HCT116 (cell line): ENCODE measurements around the gene ADAD2. TPM values are rescaled to one million over a fixed set of nuclear protein-coding genes. Genes with fewer than 3 reads are reported as not detected.

Experiments
- ATAC-seq: fragments of 200-7000 bp; cut with Tn5 transposase; 2 replicates; pipeline ENCODE4 v1.9.1; 2020; ENCODE audit warnings: mild to moderate bottlenecking, moderate library complexity
- BruUV-seq: library from RNA; stranded (reverse); fragments of 400-500 nt; replicated peaks from 2 replicates; lab custom pipeline; 2021; lab: Mats Ljungman, UMichigan
- CTCF ChIA-PET: fragments of 300-600 bp; sonication (Branson Sonifier 250); formaldehyde crosslinking; loops from one replicate; lab custom pipeline; 2021; ENCODE audit warnings: antibody characterized with exemption; lab: Charles Lee
- POLR2A ChIA-PET: fragments of 300-600, 350-600 bp; sonication (Branson Sonifier 250); formaldehyde crosslinking; loops from one replicate; lab custom pipeline; 2021; ENCODE audit warnings: antibody characterized with exemption; lab: Charles Lee
- RAD21 ChIA-PET, 2 experiments: fragments of 300-600 bp; sonication (Branson Sonifier 250); formaldehyde crosslinking; loops; one replicate each; lab custom pipeline; 2023; ENCODE audit warnings: low total read pairs in 2 of 2; ENCODE audit not compliant: uncharacterized antibody in 2 of 2, unreplicated experiment in 2 of 2, low non-redundant PET in 1 of 2; lab: Charles Lee
- DNase-seq: peaks from one replicate; pipeline ENCODE4 v3.0.0-alpha.2; 2010; ENCODE audit warnings: low read depth, low spot score
- H2AFZ ChIP-seq: fragments of 200-600 bp; shearing (Covaris generic), sonication (generic); 2 replicates; pipeline ENCODE4 v1.6.1; 2017; ENCODE audit warnings: low read depth, mixed run types, mixed read lengths, antibody characterized with exemption, low read length; ENCODE audit not compliant: poor library complexity, severe bottlenecking
- H3K27ac ChIP-seq: 2 replicates; pipeline ENCODE4 v1.5.1; 2012; ENCODE audit warnings: low read depth, low read length
- H3K27me3 ChIP-seq: fragments of 200-600 bp; sonication (generic); 2 replicates; pipeline ENCODE4 v1.6.1; 2016; ENCODE audit warnings: mixed run types, low read length, mixed read lengths; ENCODE audit not compliant: insufficient read depth
- H3K36me3 ChIP-seq, 2 experiments: fragments of 200-500 bp in 1 of 2; fragments of 200-600 bp in 1 of 2; sonication (Bioruptor generic) in 1 of 2; sonication (generic) in 1 of 2; 2 replicates each; pipeline versions ENCODE4 v1.5.1 to v1.6.1; 2014 to 2016; ENCODE audit warnings: low read length in 2 of 2, inconsistent platforms in 1 of 2, mixed read lengths in 1 of 2, mixed run types in 1 of 2; ENCODE audit not compliant: insufficient read depth in 2 of 2, control insufficient read depth in 1 of 2
- H3K4me1 ChIP-seq, 2 experiments: fragments of 200-600 bp in 1 of 2; sonication (generic) in 1 of 2; 2 replicates each; pipeline versions ENCODE4 v1.5.1 to v1.6.1; 2012 to 2017; ENCODE audit warnings: low read length in 2 of 2, inconsistent platforms in 1 of 2, mild to moderate bottlenecking in 1 of 2, mixed read lengths in 1 of 2, mixed run types in 1 of 2, moderate library complexity in 1 of 2; ENCODE audit not compliant: insufficient read depth in 2 of 2, control insufficient read depth in 1 of 2
- H3K4me2 ChIP-seq: fragments of 200-600 bp; sonication (generic); 2 replicates; pipeline ENCODE4 v1.6.1; 2017; ENCODE audit warnings: mixed run types, low read length, mixed read lengths
- H3K4me3 ChIP-seq, 2 experiments: fragments of 200-600 bp in 1 of 2; sonication (generic) in 1 of 2; replicated peaks in 1 of 2; 2 replicates each; pipeline ENCODE4 v1.5.1; 2011 to 2016; ENCODE audit warnings: low read length in 2 of 2, control low read depth in 1 of 2, low read depth in 1 of 2, mild to moderate bottlenecking in 1 of 2, mixed read lengths in 1 of 2, mixed run types in 1 of 2
- H3K79me2 ChIP-seq: fragments of 200-600 bp; sonication (generic); 2 replicates; pipeline ENCODE4 v1.6.1; 2017; ENCODE audit warnings: mild to moderate bottlenecking, mixed run types, low read length, moderate library complexity, mixed read lengths; ENCODE audit not compliant: insufficient read depth
- H3K9ac ChIP-seq: fragments of 200-600 bp; sonication (generic); 2 replicates; pipeline ENCODE4 v1.6.1; 2016; ENCODE audit warnings: low read length, mixed read lengths
- H3K9me2 ChIP-seq: fragments of 200-600 bp; sonication (generic), shearing (Covaris generic); 2 replicates; pipeline ENCODE4 v1.6.1; 2017; ENCODE audit warnings: mixed run types, mild to moderate bottlenecking, moderate library complexity; ENCODE audit not compliant: insufficient read depth
- H3K9me3 ChIP-seq, 2 experiments: fragments of 200-500 bp in 1 of 2; fragments of 200-600 bp in 1 of 2; sonication (Bioruptor generic) in 1 of 2; sonication (generic) in 1 of 2; 2 replicates each; pipeline ENCODE4 v1.6.1; 2014 to 2017; ENCODE audit warnings: low read length in 2 of 2, mixed read lengths in 2 of 2, inconsistent platforms in 1 of 2, low read depth in 1 of 2, mild to moderate bottlenecking in 1 of 2, mixed run types in 1 of 2, moderate library complexity in 1 of 2; ENCODE audit not compliant: control insufficient read depth in 1 of 2, insufficient read depth in 1 of 2
- H4K20me1 ChIP-seq: fragments of 200-600 bp; sonication (generic), shearing (Covaris generic); 2 replicates; pipeline ENCODE4 v1.6.1; 2017; ENCODE audit warnings: mixed run types, mild to moderate bottlenecking, moderate library complexity; ENCODE audit not compliant: insufficient read depth
- CBX3 ChIP-seq: IDR thresholded peaks from 2 replicates; pipeline ENCODE4 v1.6.1; 2012; ENCODE audit warnings: low read depth
- CEBPB ChIP-seq: IDR thresholded peaks from 2 replicates; pipeline ENCODE4 v1.6.1; 2012; ENCODE audit warnings: low read depth
- EZH2 ChIP-seq: fragments of 200-600 bp; sonication (generic); IDR thresholded peaks from 2 replicates; pipeline ENCODE4 v1.6.1; 2017; ENCODE audit warnings: antibody characterized with exemption, mixed run types
- EZH2phosphoT487 ChIP-seq: fragments of 200-600 bp; IDR thresholded peaks from 2 replicates; pipeline ENCODE4 v1.6.1; 2018; ENCODE audit warnings: antibody characterized with exemption, borderline replicate concordance
- SIN3A ChIP-seq: IDR thresholded peaks from 2 replicates; pipeline ENCODE4 v1.6.1; 2012; ENCODE audit warnings: low read depth
- SRF ChIP-seq: IDR thresholded peaks from 2 replicates; pipeline ENCODE4 v1.6.1; 2012; ENCODE audit warnings: low read depth
- YY1 ChIP-seq: IDR thresholded peaks from 2 replicates; pipeline ENCODE4 v1.6.1; 2011; ENCODE audit warnings: low read length, low read depth, moderate library complexity, mild to moderate bottlenecking; ENCODE audit not compliant: insufficient replicate concordance; ENCODE audit errors: extremely low read depth
- ZNF274 ChIP-seq: fragments of 200-500 bp; sonication (Bioruptor generic); IDR thresholded peaks from 2 replicates; pipeline ENCODE4 v1.6.1; 2014; ENCODE audit warnings: mild to moderate bottlenecking, low read depth, low read length, inconsistent platforms
- intact Hi-C: fragments of 100-400 bp; cut with micrococcal nuclease; formaldehyde crosslinking; loops from 2 replicates; pipeline ENCODE4 v1.10.0; 2022
- total RNA-seq: library from RNA; stranded (reverse); gene quantifications from one replicate; pipeline ENCODE4 v1.2.1, GENCODE V29; 2021; ENCODE audit not compliant: unreplicated experiment
- TF ChIP-seq, protein P1 (sequence below): IDR thresholded peaks from 2 replicates; pipeline ENCODE4 v1.6.1; 2012; ENCODE audit warnings: low read depth
- TF ChIP-seq, protein P2 (sequence below), 3 experiments: fragments of 200-600 bp in 1 of 3; sonication (generic) in 1 of 3; IDR thresholded peaks in 2 of 3; conservative IDR thresholded peaks in 1 of 3; 2 replicates each; pipeline ENCODE4 v1.5.1; 2012 to 2017; ENCODE audit warnings: low read depth in 2 of 3, low read length in 2 of 3, antibody characterized with exemption in 1 of 3, borderline replicate concordance in 1 of 3, control low read depth in 1 of 3, mild to moderate bottlenecking in 1 of 3, mixed read lengths in 1 of 3, mixed run types in 1 of 3, moderate library complexity in 1 of 3; ENCODE audit not compliant: insufficient read depth in 1 of 3
- TF ChIP-seq, protein P3 (sequence below): IDR thresholded peaks from 2 replicates; pipeline ENCODE4 v1.6.1; 2012
- TF ChIP-seq, protein P4 (sequence below): IDR thresholded peaks from 2 replicates; pipeline ENCODE4 v1.6.1; 2012

The ADAD2 gene
- total RNA-seq, 1 experiment from 2014 or later: not detected

DNA sequence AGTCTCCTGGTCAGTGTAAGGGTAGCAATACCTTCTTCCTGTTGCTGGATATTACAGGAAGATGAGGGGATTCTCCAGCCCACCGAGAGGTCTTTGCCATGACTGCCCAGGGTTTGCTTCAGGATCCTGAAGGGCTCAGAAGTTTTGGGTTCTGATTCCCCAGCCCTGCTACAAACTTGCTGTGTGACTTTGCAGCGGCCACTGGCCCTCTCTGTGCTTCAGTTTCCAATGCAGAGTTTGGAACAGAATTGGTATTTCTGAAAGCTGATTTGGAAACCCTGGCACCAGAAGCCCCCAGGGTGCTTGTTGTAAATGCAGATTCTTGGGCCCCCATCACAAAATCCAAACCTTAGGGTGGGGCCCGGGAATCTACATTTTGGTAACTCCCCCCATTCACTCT lies 34.2 kb downstream of the ADAD2 start:
- no peak overlapping the region for H3K4me3 ChIP-seq
- ATAC-seq (no peak), DNase-seq (no peak)
- H3K9ac ChIP-seq: no peak overlapping the region
- no peak overlapping the region for H2AFZ ChIP-seq
- TF ChIP-seq, protein P1, sequence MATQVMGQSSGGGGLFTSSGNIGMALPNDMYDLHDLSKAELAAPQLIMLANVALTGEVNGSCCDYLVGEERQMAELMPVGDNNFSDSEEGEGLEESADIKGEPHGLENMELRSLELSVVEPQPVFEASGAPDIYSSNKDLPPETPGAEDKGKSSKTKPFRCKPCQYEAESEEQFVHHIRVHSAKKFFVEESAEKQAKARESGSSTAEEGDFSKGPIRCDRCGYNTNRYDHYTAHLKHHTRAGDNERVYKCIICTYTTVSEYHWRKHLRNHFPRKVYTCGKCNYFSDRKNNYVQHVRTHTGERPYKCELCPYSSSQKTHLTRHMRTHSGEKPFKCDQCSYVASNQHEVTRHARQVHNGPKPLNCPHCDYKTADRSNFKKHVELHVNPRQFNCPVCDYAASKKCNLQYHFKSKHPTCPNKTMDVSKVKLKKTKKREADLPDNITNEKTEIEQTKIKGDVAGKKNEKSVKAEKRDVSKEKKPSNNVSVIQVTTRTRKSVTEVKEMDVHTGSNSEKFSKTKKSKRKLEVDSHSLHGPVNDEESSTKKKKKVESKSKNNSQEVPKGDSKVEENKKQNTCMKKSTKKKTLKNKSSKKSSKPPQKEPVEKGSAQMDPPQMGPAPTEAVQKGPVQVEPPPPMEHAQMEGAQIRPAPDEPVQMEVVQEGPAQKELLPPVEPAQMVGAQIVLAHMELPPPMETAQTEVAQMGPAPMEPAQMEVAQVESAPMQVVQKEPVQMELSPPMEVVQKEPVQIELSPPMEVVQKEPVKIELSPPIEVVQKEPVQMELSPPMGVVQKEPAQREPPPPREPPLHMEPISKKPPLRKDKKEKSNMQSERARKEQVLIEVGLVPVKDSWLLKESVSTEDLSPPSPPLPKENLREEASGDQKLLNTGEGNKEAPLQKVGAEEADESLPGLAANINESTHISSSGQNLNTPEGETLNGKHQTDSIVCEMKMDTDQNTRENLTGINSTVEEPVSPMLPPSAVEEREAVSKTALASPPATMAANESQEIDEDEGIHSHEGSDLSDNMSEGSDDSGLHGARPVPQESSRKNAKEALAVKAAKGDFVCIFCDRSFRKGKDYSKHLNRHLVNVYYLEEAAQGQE: no peak
- TF ChIP-seq EZH2phosphoT487: no peak
- TF ChIP-seq, protein P2, sequence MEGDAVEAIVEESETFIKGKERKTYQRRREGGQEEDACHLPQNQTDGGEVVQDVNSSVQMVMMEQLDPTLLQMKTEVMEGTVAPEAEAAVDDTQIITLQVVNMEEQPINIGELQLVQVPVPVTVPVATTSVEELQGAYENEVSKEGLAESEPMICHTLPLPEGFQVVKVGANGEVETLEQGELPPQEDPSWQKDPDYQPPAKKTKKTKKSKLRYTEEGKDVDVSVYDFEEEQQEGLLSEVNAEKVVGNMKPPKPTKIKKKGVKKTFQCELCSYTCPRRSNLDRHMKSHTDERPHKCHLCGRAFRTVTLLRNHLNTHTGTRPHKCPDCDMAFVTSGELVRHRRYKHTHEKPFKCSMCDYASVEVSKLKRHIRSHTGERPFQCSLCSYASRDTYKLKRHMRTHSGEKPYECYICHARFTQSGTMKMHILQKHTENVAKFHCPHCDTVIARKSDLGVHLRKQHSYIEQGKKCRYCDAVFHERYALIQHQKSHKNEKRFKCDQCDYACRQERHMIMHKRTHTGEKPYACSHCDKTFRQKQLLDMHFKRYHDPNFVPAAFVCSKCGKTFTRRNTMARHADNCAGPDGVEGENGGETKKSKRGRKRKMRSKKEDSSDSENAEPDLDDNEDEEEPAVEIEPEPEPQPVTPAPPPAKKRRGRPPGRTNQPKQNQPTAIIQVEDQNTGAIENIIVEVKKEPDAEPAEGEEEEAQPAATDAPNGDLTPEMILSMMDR (IDR thresholded peaks at IDR 0.05 in 2 of 3, conservative IDR thresholded peaks at IDR 0.05 in 1 of 3; ENCODE audit: borderline replicate concordance in 1 of 3, insufficient read depth in 1 of 3, low read depth in 2 of 3, low read length in 2 of 3): no peak
- no peak for TF ChIP-seq ZNF274
- no peak for TF ChIP-seq SIN3A
- TF ChIP-seq, protein P3, sequence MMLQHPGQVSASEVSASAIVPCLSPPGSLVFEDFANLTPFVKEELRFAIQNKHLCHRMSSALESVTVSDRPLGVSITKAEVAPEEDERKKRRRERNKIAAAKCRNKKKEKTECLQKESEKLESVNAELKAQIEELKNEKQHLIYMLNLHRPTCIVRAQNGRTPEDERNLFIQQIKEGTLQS: no peak
- no peak for TF ChIP-seq CEBPB
- no peak for TF ChIP-seq YY1
- no peak for TF ChIP-seq SRF
- TF ChIP-seq, protein P4, sequence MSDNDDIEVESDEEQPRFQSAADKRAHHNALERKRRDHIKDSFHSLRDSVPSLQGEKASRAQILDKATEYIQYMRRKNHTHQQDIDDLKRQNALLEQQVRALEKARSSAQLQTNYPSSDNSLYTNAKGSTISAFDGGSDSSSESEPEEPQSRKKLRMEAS: no peak
- TF ChIP-seq EZH2: no peak
- no peak for TF ChIP-seq CBX3
- intact Hi-C loops: no loop called here
- H3K36me3 ChIP-seq: no peaks in the 10 kb centered on the region
- CTCF ChIA-PET: no interaction called here
- POLR2A ChIA-PET: no interaction called here
- H3K9me2 ChIP-seq: no peaks in the 10 kb centered on the region
- no TSS peak for BruUV-seq
- no peak overlapping the region for H3K4me2 ChIP-seq
- RAD21 ChIA-PET: no interaction called here
- H3K79me2 ChIP-seq: no peaks in the 10 kb centered on the region
- no peaks in the 10 kb centered on the region for H3K9me3 ChIP-seq
- no peaks in the 10 kb centered on the region for H3K27me3 ChIP-seq
- H3K4me1 ChIP-seq: peaks cover 24 to 55% of the 10 kb centered on the region in 2 experiments
- H3K27ac ChIP-seq: no peak overlapping the region
- H4K20me1 ChIP-seq: no peaks in the 10 kb centered on the region
